Dermis lymphatic vessel endothelial cell (primary cell): Measurements from ENCODE around the gene MAP1LC3A. TPM values are rescaled to one million over a fixed set of nuclear protein-coding genes. Genes with fewer than 3 reads are reported as not detected.

Experiments
- total RNA-seq: library from RNA; depleted of rRNA; stranded (reverse); fragments of >200 nt; gene quantifications from 2 replicates; pipeline ENCODE4 v1.2.1, GENCODE V29; 2014

The MAP1LC3A gene
- total RNA-seq = 21.9 and 28.9 TPM in 2 replicates

DNA sequence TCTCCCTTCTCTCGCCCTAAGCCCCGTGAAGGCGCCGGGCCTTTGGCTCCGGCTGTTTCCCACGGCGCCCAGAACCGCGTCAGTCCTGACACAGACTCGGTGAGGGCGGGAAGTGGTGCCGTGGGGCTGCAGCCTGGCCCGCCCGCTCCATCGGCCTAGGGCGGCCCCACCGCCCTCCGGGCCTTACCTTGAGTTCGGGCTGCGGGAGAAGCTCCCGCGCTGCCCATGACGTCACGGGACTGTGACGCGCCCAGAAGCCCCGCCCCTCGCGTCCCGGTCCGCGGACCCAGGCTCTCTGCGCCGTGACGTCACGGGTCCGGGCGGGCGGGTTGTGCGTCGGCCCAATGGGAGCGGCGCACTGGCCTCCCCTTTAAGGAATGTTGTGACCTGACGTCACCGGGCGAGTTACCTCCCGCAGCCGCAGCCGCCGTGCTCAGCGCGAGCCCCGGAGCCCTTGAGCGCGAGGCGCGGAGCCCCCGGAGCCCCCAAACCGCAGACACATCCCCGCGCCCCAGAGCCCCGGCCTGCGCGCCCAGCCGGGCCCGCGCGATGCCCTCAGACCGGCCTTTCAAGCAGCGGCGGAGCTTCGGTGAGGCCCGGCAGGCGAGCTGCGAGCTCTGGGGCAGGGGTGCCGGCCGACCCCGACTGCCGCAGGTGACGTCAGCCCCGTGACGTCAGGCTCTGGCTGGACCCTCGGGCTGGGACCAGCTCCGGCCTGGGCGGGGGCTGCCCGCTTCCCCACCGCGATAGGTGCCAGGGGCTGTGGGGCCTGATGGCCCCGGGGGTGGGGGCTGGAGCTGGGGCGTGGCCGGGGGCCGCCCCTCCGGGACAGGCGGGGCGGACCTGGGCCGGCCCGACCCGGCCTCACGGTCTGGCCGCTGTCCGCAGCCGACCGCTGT, at the start of gene MAP1LC3A:
Gene MAP1LC3A, plus strand, starts transcription at position 399 of the 899 bp plus-strand sequence. Its CDS starts 151 bp downstream, at position 550.

DNA sequence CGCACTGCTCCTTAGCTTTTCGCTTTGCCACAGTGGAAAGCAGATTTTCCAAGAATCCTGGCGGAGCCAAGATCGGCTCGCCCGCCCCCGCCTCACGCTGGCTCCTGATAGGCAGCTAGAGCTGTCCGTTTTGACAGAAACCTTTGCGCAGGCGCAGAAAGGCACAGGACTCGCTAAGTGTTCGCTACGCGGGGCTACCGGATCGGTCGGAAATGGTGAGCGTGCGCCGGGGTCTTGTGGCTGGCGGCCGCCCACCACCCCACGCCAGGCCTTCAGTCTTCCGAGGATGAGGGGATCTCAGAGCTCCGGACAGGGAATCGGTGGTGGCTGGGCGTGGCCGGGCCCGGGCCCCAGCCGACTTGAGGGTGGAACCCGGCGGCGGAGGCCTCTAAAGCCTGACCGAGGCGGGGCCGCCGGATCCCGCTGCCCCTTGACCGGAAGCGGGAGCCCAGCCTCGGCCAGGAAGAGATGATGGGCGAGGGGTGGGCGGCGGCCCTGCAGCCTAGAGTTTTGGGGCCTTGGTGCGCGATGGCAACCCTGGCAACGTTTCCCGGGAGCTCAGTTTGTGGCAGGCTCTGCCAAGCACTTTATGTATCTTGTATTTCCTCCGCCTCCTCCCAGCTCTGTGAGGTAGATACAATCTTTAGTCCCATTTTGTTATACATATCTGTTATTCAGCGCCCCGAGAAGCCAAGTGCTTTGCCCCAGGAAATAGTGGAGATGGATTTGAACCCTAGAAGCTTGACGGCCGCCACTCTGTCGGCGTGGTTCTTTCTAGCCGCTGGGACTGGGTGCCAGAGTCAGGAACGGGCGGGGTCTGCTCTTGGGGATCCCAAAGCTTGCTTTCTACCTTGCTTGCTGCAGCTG, 42.0 kb upstream of the MAP1LC3A start, which contains the start of gene DYNLRB1:
Gene DYNLRB1, plus strand, starts transcription at position 176 of the 867 bp plus-strand sequence. Its CDS starts 37 bp downstream, at position 213.

Other genes starting within 250 kb of the MAP1LC3A start
- 53.9 and 67.2 TPM in 2 replicates for gene ITCH, start 195.4 kb upstream of the MAP1LC3A start, total RNA-seq
- 51.7 and 71.0 TPM in 2 replicates for gene DYNLRB1, start 42.3 kb upstream of the MAP1LC3A start, total RNA-seq
- 2.5 and 4.4 TPM in 2 replicates for gene PIGU, start 118.4 kb downstream of the MAP1LC3A start, total RNA-seq
- gene TP53INP2, start 145.6 kb downstream of the MAP1LC3A start, total RNA-seq = 2.4 and 2.7 TPM in 2 replicates